Measurements from ENCODE around the gene SPCS1.

Gene SPCS1

DNA sequence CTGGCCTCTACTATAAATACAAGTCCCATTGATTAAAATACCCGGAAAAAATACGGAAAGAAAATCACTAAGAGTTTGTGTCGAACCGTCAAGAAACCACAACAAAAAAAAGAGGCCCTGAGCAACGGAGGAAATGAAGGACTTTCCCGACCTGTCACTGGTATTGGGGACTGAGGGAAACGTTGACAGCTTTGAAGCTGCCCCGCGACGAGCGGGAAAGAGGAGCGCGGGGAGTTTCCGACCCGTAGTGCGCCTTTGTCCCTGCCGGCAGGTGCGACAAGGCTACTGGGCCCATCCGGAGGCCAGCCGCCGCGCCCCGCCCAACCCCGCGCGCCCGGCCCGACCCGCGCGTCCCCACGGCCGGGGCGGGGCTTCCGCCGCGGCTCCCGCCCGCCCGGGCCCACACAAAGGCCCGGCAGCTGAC, 20.6 kb upstream of the SPCS1 start:
- TF ChIP-seq, protein P1, sequence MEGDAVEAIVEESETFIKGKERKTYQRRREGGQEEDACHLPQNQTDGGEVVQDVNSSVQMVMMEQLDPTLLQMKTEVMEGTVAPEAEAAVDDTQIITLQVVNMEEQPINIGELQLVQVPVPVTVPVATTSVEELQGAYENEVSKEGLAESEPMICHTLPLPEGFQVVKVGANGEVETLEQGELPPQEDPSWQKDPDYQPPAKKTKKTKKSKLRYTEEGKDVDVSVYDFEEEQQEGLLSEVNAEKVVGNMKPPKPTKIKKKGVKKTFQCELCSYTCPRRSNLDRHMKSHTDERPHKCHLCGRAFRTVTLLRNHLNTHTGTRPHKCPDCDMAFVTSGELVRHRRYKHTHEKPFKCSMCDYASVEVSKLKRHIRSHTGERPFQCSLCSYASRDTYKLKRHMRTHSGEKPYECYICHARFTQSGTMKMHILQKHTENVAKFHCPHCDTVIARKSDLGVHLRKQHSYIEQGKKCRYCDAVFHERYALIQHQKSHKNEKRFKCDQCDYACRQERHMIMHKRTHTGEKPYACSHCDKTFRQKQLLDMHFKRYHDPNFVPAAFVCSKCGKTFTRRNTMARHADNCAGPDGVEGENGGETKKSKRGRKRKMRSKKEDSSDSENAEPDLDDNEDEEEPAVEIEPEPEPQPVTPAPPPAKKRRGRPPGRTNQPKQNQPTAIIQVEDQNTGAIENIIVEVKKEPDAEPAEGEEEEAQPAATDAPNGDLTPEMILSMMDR (IDR thresholded peaks at IDR 0.05; ENCODE audit: insufficient read depth, missing control alignments) = no peak
- DNase-seq (ENCODE audit: insufficient read length, low spot score) (peak; percentile 73), FAIRE-seq (no peak)

- TF ChIP-seq, protein P1 (IDR thresholded peaks at IDR 0.05; ENCODE audit: insufficient read depth, missing control alignments) = no peak
- FAIRE-seq = no peak
- DNase-seq (ENCODE audit: insufficient read length, low spot score) = peak; percentile 80
Measured at GRCh38 chr3:52685709-52686691, 19.9 kb upstream of the SPCS1 start, which contains the start of the genes GNL3 and PBRM1. Gene GNL3 (plus strand): TSS chr3:52686032. CDS start chr3:52686093, 61 bp downstream. Gene PBRM1 (minus strand): TSS chr3:52685913.

- TF ChIP-seq, protein P1 (IDR thresholded peaks at IDR 0.05; ENCODE audit: insufficient read depth, missing control alignments) = no peak
- no peak for DNase-seq (ENCODE audit: insufficient read length, low spot score)
- no peak for FAIRE-seq
Measured at GRCh38 chr3:52688266-52688665, 17.6 kb upstream of the SPCS1 start.

DNA sequence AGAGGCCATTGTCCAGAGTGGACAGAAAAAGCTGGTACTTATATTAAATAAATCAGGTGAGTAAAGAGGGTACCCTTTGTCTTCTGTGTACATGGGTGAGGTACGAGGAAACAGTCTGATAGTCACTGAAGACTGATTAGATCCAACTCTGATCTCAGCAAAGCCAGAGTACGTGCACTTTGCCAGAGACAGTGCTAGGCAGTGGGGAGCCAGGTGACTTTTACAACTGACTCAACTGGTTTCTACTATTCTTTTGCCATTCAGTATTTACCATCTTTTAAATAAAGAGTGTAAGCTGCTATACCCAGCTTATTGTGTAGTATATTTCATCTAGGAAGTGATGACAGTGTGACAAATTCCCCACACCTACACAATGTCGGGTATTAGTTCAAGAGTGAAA, 16.8 kb upstream of the SPCS1 start:
- no peak for FAIRE-seq
- TF ChIP-seq, protein P1 (IDR thresholded peaks at IDR 0.05; ENCODE audit: insufficient read depth, missing control alignments) = no peak
- DNase-seq (ENCODE audit: insufficient read length, low spot score) = no peak

DNA sequence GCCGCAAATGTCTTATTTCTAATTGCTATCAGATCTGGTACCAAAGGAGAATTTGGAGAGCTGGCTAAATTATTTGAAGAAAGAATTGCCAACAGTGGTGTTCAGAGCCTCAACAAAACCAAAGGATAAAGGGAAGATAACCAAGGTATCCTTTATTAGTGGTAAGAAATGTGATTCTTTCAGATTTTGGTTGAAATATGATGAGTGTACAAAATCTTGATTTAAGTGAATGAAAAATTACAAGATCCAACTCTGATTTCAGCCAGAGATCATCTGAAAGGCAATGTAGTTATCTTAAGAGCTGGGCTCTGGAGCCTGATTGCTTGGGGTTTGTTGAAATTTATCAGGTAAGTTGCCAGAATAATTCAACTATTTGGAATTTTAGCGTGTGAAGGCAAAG, 15.3 kb upstream of the SPCS1 start:
- DNase-seq (ENCODE audit: insufficient read length, low spot score) (no peak), FAIRE-seq (no peak)
- TF ChIP-seq, protein P1 (IDR thresholded peaks at IDR 0.05; ENCODE audit: insufficient read depth, missing control alignments) = no peak

- FAIRE-seq (no peak), DNase-seq (ENCODE audit: insufficient read length, low spot score) (no peak)
- TF ChIP-seq, protein P1 (IDR thresholded peaks at IDR 0.05; ENCODE audit: insufficient read depth, missing control alignments) = no peak
Measured at GRCh38 chr3:52693071-52693470, 12.8 kb upstream of the SPCS1 start.

Measured in D721Med (cell line).